Fibroblast of lung (primary cell): ENCODE results near the gene ARMH1. TPM values are rescaled to one million over a fixed set of nuclear protein-coding genes. Genes with fewer than 3 reads are reported as not detected.
A peak's percentile ranks its signal among the peaks of the same experiment; 100 is the strongest.

Experiments used
- DNase-seq, 2 donors: peaks; one replicate each; pipeline versions ENCODE4 v3.0.0 to v3.0.0-alpha.2; 2010; ENCODE audit warnings: low read depth in 2 of 2
- H2AFZ ChIP-seq: 2 replicates; pipeline ENCODE4 v1.5.1; 2012; ENCODE audit warnings: low read length, control low read depth, inconsistent platforms
- H3K27ac ChIP-seq: 2 replicates; pipeline ENCODE4 v1.5.1; 2011; ENCODE audit warnings: low read length, control low read depth; ENCODE audit not compliant: insufficient read depth
- H3K27me3 ChIP-seq: 2 replicates; pipeline ENCODE4 v1.5.1; 2011; ENCODE audit warnings: mild to moderate bottlenecking, low read length; ENCODE audit not compliant: control insufficient read depth, insufficient read depth
- H3K36me3 ChIP-seq: 2 replicates; pipeline ENCODE4 v1.5.1; 2011; ENCODE audit warnings: low read length; ENCODE audit not compliant: control insufficient read depth, insufficient read depth
- H3K4me1 ChIP-seq: 2 replicates; pipeline ENCODE4 v1.5.1; 2011; ENCODE audit warnings: low read length; ENCODE audit not compliant: control insufficient read depth, insufficient read depth; ENCODE audit errors: extremely low read depth
- H3K4me2 ChIP-seq: 2 replicates; pipeline ENCODE4 v1.5.1; 2011; ENCODE audit warnings: low read length, control low read depth; ENCODE audit not compliant: insufficient read depth; ENCODE audit errors: extremely low read depth
- H3K4me3 ChIP-seq, 4 experiments: fragments of 200-600 bp in 1 of 4; sonication (generic) in 1 of 4; replicated peaks in 1 of 4; 2 replicates each; pipeline ENCODE4 v1.5.1; 2011 to 2016; ENCODE audit warnings: low read length in 4 of 4, low read depth in 3 of 4, mild to moderate bottlenecking in 3 of 4, control low read depth in 2 of 4, inconsistent platforms in 1 of 4, mixed read lengths in 1 of 4; ENCODE audit not compliant: insufficient read depth in 1 of 4; ENCODE audit errors: control extremely low read depth in 1 of 4
- H3K79me2 ChIP-seq: 2 replicates; pipeline ENCODE4 v1.5.1; 2012; ENCODE audit warnings: mild to moderate bottlenecking, low read length, inconsistent platforms; ENCODE audit not compliant: control insufficient read depth, insufficient read depth
- H3K9ac ChIP-seq: 2 replicates; pipeline ENCODE4 v1.5.1; 2011; ENCODE audit warnings: mild to moderate bottlenecking, low read length, control low read depth; ENCODE audit not compliant: insufficient read depth
- H3K9me3 ChIP-seq: 2 replicates; pipeline ENCODE4 v1.5.1; 2012; ENCODE audit warnings: low read depth, low read length; ENCODE audit not compliant: control insufficient read depth, insufficient read depth
- H4K20me1 ChIP-seq: 2 replicates; pipeline ENCODE4 v1.5.1; 2011; ENCODE audit warnings: low read length; ENCODE audit not compliant: control insufficient read depth, insufficient read depth; ENCODE audit errors: extremely low read depth
- EZH2 ChIP-seq: IDR thresholded peaks from 2 replicates; pipeline ENCODE4 v1.5.1; 2012; ENCODE audit warnings: low read length, control low read depth, mild to moderate bottlenecking; ENCODE audit errors: missing control alignments
- polyA plus RNA-seq, 2 donors: library from polyadenylated mRNA; depleted of rRNA in 1 of 2; stranded (reverse) in 1 of 2; unstranded in 1 of 2; fragments of >200 nt; gene quantifications; 2 replicates each; pipeline ENCODE4 v1.2.1, GENCODE V29; 2011 to 2012; ENCODE audit warnings: missing spikeins in 1 of 2
- total RNA-seq: library from RNA; depleted of rRNA; stranded (reverse); fragments of >200 nt; gene quantifications from 2 replicates; pipeline ENCODE4 v1.2.1, GENCODE V29; 2014
- TF ChIP-seq, protein P1 (sequence below), 2 donors: IDR thresholded peaks in 1 of 2; conservative IDR thresholded peaks in 1 of 2; 1 replicate in 1 of 2; 2 replicates in 1 of 2; pipeline ENCODE4 v1.5.1; 2011 to 2012; ENCODE audit warnings: low read length in 2 of 2, control low read depth in 1 of 2, inconsistent platforms in 1 of 2, low read depth in 1 of 2, mild to moderate bottlenecking in 1 of 2

Gene ARMH1
- total and polyA plus RNA-seq, 2 donors (not counting 1 experiment from before 2014, with no cell fraction given) = 2.4 to 6.4 TPM

- H3K4me1 ChIP-seq = peaks cover 6% of the 10 kb centered on the region
- H3K36me3 ChIP-seq = peaks cover 19% of the 10 kb centered on the region
These were observed 38.3 kb upstream of the ARMH1 start for GRCh38 chr1:44636083-44636687.

GRCh38 chr1:44636688-44637598 lies 37.6 kb upstream of the ARMH1 start:
- peaks cover 21% of the 10 kb centered on the region for H3K36me3 ChIP-seq
- H3K9ac ChIP-seq = no peak overlapping the region
- peaks cover 15% of the 10 kb centered on the region for H3K79me2 ChIP-seq
- TF ChIP-seq, protein P1, sequence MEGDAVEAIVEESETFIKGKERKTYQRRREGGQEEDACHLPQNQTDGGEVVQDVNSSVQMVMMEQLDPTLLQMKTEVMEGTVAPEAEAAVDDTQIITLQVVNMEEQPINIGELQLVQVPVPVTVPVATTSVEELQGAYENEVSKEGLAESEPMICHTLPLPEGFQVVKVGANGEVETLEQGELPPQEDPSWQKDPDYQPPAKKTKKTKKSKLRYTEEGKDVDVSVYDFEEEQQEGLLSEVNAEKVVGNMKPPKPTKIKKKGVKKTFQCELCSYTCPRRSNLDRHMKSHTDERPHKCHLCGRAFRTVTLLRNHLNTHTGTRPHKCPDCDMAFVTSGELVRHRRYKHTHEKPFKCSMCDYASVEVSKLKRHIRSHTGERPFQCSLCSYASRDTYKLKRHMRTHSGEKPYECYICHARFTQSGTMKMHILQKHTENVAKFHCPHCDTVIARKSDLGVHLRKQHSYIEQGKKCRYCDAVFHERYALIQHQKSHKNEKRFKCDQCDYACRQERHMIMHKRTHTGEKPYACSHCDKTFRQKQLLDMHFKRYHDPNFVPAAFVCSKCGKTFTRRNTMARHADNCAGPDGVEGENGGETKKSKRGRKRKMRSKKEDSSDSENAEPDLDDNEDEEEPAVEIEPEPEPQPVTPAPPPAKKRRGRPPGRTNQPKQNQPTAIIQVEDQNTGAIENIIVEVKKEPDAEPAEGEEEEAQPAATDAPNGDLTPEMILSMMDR (conservative IDR thresholded peaks at IDR 0.05 in 1 of 2, IDR thresholded peaks at IDR 0.05 in 1 of 2; ENCODE audit: low read depth in 1 of 2, low read length in 2 of 2) = no peak
- TF ChIP-seq EZH2 = no peak
- no peaks in the 10 kb centered on the region for H4K20me1 ChIP-seq
- no peaks in the 10 kb centered on the region for H3K9me3 ChIP-seq
- H3K27me3 ChIP-seq = no peaks in the 10 kb centered on the region
- no peak overlapping the region for H3K4me2 ChIP-seq
- no peak overlapping the region for H3K4me3 ChIP-seq
- peaks cover 6% of the 10 kb centered on the region for H3K4me1 ChIP-seq
- H2AFZ ChIP-seq = no peak overlapping the region
- DNase-seq = peak; percentile 23 to 38
- H3K27ac ChIP-seq = no peak overlapping the region

More at GRCh38 chr1:44636083-44636687, 38.3 kb upstream of the ARMH1 start:
- Histone ChIP-seq H3K4me2 (no peak overlapping the region), H4K20me1 (no peaks in the 10 kb centered on the region), H2AFZ (no peak overlapping the region), H3K9me3 (no peaks in the 10 kb centered on the region), H3K79me2 (peaks cover 15% of the 10 kb centered on the region), H3K27ac (no peak overlapping the region), H3K27me3 (no peaks in the 10 kb centered on the region), H3K4me3 (no peak overlapping the region), H3K9ac (no peak overlapping the region)
- no peak for DNase-seq
- no peak for TF ChIP-seq EZH2
- TF ChIP-seq, protein P1 (conservative IDR thresholded peaks at IDR 0.05 in 1 of 2, IDR thresholded peaks at IDR 0.05 in 1 of 2; ENCODE audit: low read depth in 1 of 2, low read length in 2 of 2) = no peak

DNA sequence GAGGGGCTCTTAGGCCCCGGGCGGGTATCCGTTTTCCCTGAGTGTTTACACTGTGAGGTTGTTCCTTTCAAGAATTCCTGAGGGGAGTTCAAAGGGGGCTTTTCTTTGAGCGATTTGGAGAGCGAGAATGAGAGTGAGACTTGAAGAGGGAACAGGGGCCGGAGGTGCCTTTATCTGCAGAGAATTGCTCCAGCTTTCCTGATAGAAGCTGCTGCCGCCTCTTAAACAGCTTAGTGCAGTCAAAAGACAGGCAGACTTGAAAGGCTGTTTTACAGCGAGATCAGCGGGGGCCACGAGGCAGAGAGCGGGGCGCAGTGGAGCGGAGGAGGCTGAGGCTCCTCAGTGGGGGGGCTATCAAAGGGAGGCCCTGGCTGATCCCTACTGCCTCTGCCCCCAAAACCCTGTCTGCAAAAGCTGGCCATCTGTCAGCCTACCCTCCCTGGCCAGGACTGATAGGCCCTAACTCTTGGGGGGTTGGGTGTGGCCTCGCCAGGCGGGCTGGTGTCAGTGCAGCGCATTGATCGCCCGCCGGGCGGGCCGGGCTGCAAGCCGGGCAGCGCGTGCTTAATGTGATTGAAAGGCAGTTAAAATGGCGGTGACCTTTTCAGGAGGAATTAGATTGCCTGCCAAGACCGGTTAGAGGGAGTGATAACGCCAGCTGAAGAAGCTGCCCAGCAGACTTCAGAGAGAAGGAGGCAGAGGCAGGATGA lies 36.7 kb upstream of the ARMH1 start:
- Histone ChIP-seq H3K27ac (no peak overlapping the region), H3K9ac (no peak overlapping the region), H3K4me2 (no peak overlapping the region), H3K4me3 (no peak overlapping the region), H2AFZ (no peak overlapping the region), H4K20me1 (no peaks in the 10 kb centered on the region), H3K36me3 (peaks cover 21% of the 10 kb centered on the region), H3K4me1 (peaks cover 4% of the 10 kb centered on the region), H3K79me2 (peaks cover 12% of the 10 kb centered on the region), H3K9me3 (no peaks in the 10 kb centered on the region), H3K27me3 (no peaks in the 10 kb centered on the region)
- no peak for TF ChIP-seq EZH2
- TF ChIP-seq, protein P1 (conservative IDR thresholded peaks at IDR 0.05 in 1 of 2, IDR thresholded peaks at IDR 0.05 in 1 of 2; ENCODE audit: low read depth in 1 of 2, low read length in 2 of 2) = no peak
- no peak for DNase-seq
